ENCODE results near the gene RPS6KL1. TPM values are rescaled to one million over a fixed set of nuclear protein-coding genes. Genes with fewer than 3 reads are reported as not detected.
"Not testable (repeated sequence)": the region's sequence is repeated elsewhere in the genome, so short reads cannot be mapped to it uniquely, and the experiment has no call there.

Gene RPS6KL1
- total RNA-seq, 1 experiment from 2014 or later = 5.6 TPM

DNA sequence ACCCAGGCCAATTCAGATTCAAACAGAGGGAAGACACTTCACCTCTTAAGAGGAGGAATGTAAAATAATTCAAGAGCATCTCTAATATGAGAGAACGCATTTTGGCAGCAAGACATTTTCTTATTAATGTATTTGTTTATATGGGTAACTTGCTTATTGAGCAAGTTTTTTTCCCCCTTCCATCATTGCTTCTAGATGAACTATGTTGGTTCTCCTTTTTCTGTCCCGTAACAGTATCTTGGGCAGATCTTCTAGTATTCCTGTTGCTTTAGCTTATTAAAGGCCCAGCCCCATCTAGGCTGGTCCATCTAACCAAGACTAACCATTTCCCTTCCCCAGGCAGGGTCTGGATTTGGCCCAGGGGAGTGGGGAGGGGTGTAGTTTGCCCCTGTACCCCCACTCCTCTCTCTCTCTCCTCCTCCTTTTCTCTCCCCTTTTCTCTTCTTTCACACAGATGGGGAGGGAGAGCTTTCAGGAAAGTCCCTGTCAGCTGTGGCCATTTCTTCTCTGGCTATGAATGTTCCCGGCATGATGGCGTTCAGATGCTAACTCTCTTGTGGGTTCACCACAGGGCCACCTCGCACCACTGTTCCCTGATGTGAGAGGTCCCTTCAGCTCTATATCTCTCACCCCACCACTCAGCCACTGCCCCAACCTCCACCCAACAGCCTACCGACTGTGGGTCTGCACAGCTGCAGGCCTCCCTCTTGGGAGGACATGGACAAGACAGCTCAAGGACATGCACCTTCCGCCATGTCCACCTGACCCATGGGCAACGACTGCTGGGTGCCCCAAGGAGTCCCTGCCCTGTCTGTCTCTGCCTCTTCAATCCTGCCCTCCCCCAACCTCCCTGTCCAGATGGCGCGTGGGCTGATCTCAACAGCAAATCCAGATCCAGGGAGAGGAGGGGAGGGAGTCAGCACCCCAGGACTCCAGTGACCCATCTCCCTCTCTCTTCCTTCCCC, 15.8 kb upstream of the RPS6KL1 start:
- DNase-seq (ENCODE audit: extremely low read depth, low read depth) = no peak

DNA sequence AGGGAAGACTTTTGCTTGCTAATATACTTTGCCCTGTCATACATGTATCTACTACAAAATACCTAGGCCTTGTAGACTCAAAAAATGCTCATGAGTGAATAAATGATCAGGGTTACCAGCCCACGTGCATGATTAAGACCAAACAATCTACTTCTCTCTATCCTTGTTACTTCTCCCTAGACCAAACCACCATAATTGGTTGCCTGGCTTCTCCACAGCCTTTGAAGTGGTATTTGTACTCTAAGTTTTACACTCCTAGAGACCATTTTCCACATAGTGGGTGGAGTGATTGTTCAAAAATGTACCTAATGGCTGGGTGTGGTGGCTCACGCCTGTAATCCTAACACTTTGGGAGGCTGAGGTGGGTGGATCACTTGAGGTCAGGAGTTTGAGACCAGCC, 14.1 kb upstream of the RPS6KL1 start:
- no peak for DNase-seq (ENCODE audit: extremely low read depth, low read depth)

GRCh38 chr14:74936731-74937130, 13.7 kb upstream of the RPS6KL1 start:
- no peak for DNase-seq (ENCODE audit: extremely low read depth, low read depth)

- DNase-seq (ENCODE audit: extremely low read depth, low read depth) = no peak
These were observed 13.1 kb upstream of the RPS6KL1 start for GRCh38 chr14:74936151-74936550.

GRCh38 chr14:74935360-74935680, 12.3 kb upstream of the RPS6KL1 start:
- DNase-seq (ENCODE audit: extremely low read depth, low read depth) = no peak

- DNase-seq (ENCODE audit: extremely low read depth, low read depth) = no peak
These were observed 11.7 kb upstream of the RPS6KL1 start for GRCh38 chr14:74934476-74935359.

DNA sequence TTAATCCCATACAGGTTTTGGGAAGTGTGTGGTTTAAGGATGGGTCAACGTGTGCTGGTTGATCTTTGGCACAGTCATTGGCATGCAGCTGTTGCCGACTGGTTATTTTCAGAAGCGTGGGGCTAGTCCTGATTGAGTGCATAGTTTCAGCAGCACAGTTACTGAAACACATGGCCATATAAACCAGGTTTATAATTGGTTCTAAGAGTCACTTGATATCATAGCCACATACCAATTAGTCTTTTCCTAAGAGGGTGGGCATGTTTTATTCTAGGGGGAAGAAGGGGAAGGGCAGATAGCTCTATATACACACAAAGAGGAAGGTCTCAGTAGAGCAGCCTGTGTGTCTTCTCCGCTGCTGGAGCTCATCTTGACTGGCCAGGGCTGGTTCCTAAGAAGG, 11.0 kb upstream of the RPS6KL1 start:
- DNase-seq (ENCODE audit: extremely low read depth, low read depth) = no peak

GRCh38 chr14:74932936-74933335, 9.9 kb upstream of the RPS6KL1 start:
- DNase-seq (ENCODE audit: extremely low read depth, low read depth) = not testable (repeated sequence)

- no peak for DNase-seq (ENCODE audit: extremely low read depth, low read depth)
These were observed 9.4 kb upstream of the RPS6KL1 start for GRCh38 chr14:74932401-74932901.

GRCh38 chr14:74931744-74932143, 8.7 kb upstream of the RPS6KL1 start:
- DNase-seq (ENCODE audit: extremely low read depth, low read depth) = not testable (repeated sequence)

- no peak for DNase-seq (ENCODE audit: extremely low read depth, low read depth)
These were observed 6.2 kb upstream of the RPS6KL1 start for GRCh38 chr14:74929242-74929641.

DNA sequence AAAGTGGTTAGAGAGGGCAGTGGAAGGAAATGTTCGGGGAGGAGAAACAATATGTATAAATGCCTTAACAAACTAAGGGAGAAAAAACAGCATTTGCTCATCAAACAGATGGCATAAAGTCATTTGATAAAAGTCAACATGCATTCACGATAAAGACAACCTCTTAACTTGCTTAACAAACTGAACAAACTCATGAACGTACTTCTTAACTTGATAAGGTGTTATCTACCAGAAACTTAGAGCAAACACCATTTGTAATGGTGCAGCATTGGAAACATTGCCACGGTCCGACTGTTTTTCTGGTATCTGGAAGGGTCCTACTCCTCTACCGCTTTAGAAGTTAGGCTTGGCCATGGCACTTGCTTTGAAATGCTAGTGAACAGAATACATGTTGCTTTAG, 4.2 kb upstream of the RPS6KL1 start:
- no peak for DNase-seq (ENCODE audit: extremely low read depth, low read depth)

DNA sequence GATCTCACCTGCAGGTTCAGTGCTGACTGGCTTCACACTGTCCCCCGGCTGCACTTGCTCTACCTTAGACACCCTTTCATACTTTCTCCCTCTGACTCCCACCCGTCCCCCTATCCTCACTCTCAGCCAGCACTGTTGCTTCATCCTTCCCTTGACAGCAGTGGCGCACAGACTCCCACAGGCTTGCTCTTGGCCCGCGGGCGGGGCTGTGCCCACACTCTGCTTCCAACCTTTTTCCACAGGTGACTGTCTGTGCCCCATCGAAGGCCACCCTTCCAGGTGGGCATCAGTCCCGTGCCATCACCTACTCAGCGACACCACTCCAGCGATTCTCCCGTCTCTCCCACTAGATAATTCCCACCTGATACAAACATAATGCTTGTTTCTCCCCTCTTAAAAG, 1.0 kb upstream of the RPS6KL1 start:
- DNase-seq (ENCODE audit: extremely low read depth, low read depth) = no peak

DNA sequence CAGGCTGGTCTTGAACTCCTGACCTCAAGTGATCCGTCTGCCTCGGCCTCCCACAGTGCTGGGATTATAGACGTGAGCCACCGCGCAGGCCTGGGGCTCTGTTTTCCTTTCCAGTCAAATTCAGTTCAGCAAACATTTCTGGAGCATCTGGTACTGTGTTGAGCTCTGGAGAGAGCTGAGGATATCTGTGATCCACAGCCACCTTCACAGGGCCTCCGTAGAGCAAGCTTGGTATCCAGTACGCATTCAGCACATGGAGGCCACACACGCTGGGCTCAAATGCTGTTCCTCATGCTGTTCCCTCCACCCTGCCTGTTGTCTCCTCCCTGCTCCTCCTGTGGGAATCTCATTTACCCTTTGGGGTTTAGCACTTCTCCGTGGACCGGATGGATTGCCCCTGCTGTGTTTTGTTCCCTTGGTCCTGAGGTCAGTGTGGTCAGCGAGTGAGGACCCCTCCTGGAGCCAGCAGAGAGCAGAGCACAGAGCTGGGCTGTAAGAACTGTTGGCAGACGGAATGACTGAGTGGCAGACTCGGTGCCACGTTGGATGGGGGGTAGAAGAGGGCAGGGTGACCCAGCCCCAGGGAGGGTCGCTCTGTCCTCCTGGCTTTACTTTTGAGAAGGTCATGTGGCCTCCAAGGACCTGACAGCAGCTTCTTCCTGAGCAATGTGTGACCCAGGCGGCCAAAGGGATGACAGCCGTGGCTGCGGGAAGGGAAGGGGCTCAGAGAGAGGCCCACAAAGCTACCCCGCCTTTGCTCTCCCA, 891 bp downstream of the RPS6KL1 start:
- DNase-seq (ENCODE audit: extremely low read depth, low read depth) = no peak

- DNase-seq (ENCODE audit: extremely low read depth, low read depth) = no peak
These were observed 1.9 kb downstream of the RPS6KL1 start for GRCh38 chr14:74921053-74921620.

DNA sequence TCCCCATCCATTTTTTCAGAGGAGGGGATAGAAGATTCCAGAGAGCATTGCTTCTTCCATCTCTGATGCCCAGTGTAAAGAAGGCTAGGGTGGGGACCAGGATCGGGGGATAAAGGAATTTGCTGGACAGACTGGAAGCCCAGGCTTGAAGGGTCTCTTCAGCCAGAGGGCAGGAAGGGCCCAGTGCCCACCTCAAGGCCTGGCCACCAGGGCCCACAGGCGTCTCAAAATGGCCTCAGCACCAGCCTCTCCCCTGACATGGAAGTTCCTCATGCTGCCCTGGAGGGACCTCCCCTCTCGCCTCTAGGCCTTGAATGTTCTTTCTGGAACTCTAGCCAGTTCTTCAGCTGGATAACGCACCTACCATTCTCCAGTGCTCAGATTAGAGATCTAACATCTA, 2.8 kb downstream of the RPS6KL1 start:
- no peak for DNase-seq (ENCODE audit: extremely low read depth, low read depth)

DNA sequence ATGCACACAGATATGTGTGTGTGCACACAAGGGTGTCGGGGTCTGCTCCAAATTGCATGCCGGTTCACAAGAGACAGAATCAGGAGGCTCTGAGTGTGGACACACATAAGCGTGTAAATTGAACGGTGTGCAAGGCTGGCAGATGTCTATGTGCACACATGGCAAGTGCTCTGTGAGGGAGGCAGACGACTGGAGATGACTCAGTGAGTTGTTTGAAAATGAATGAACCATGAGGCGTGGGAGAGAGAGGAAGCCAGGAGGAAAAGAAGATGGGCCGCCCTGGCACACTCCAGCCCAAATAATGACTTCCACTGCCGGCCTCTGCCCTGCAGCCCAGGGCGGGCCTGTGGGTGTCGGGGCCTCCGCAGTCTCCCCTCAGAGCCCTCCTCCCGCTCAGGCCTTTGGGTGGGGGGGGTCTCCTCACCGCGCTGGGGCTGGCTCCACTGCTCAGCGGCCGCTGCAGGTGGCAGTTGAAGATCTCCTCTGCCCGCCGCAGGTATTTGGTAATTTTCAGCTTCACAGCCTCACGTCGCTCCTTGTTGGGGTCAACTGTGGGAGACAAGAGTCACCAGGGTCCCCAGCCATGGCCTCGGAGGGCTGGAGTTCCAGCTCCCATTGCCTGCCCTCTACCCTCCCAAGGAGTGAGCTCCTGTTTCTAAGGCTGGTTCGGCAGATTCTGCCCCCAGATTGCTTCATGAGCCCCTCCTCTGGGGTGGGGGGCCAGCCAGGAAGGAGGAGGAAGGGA, 3.5 kb downstream of the RPS6KL1 start:
- DNase-seq (ENCODE audit: extremely low read depth, low read depth) = no peak

- DNase-seq (ENCODE audit: extremely low read depth, low read depth) = no peak
These were observed 4.7 kb downstream of the RPS6KL1 start for GRCh38 chr14:74918380-74918779.

DNA sequence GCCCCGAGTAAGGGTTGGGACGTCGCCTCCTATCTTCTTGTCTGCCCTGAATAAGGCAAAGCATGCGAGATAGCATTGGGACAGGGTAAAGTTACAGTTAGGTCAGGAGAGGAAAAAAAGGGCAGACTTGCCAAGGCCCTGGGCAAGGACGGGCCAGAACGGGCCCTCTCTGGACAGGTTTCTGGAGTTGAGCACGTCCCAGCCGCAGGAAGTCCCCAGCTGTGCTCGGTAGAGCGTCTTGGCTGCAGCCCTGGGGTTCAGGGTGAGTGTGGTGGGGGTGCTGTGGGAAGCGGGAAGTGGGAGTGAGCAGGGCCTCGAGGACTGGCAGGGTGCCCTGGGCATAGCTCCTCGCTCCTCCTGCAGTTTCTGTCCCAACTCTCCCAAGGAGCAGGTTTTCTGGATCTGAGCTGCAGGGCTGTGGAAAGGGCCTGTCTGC, 5.4 kb downstream of the RPS6KL1 start:
- DNase-seq (ENCODE audit: extremely low read depth, low read depth) = no peak

DNA sequence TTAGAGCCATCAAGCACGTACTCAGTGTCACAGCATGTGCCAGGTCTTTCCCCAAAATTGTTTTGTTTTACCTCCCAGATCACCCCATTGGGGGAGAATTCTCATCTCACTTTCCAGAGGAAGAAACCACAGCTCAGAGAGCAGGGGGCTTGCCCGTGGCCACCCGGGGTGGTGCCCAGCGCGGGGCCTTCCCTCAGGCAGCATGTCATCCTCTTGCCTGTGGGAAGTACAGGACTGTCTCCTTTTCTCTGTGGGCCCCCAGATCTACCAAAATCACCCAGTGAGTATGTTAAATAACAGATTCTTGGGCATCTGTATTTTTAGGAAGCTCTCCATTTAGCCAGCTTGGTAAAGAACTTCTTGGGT, 5.9 kb downstream of the RPS6KL1 start:
- no peak for DNase-seq (ENCODE audit: extremely low read depth, low read depth)

Measured in NCI-H460 (cell line).